Endodermal cell (in vitro differentiated cells): ENCODE data around the gene SLC6A16. TPM values are rescaled to one million over a fixed set of nuclear protein-coding genes. Genes with fewer than 3 reads are reported as not detected.

Source experiments
- DNase-seq: peaks from one replicate; pipeline ENCODE4 v3.0.0-alpha.2; 2017
- H3K27ac ChIP-seq: 2 replicates; pipeline ENCODE4 v1.5.1; 2013; ENCODE audit warnings: mild to moderate bottlenecking, low read depth, low read length, moderate library complexity
- H3K27me3 ChIP-seq: 2 replicates; pipeline ENCODE4 v1.6.1; 2013; ENCODE audit warnings: mild to moderate bottlenecking, low read length, moderate library complexity; ENCODE audit not compliant: insufficient read depth, control insufficient read depth, poor library complexity, severe bottlenecking
- H3K36me3 ChIP-seq: 2 replicates; pipeline ENCODE4 v1.7.0; 2013; ENCODE audit warnings: mild to moderate bottlenecking, low read length, moderate library complexity; ENCODE audit not compliant: control insufficient read depth, insufficient read depth
- H3K4me1 ChIP-seq: one replicate; pipeline ENCODE4 v1.7.0; 2013; ENCODE audit warnings: low read length; ENCODE audit not compliant: control insufficient read depth, insufficient read depth
- H3K4me3 ChIP-seq: 2 replicates; pipeline ENCODE4 v1.5.1; 2013; ENCODE audit warnings: mild to moderate bottlenecking, low read length, moderate library complexity
- H3K9ac ChIP-seq: 2 replicates; pipeline ENCODE4 v1.6.1; 2013; ENCODE audit warnings: mild to moderate bottlenecking, low read length, moderate library complexity; ENCODE audit not compliant: poor library complexity, severe bottlenecking; ENCODE audit errors: extremely low read depth
- H3K9me3 ChIP-seq: 2 replicates; pipeline ENCODE4 v1.6.1; 2013; ENCODE audit warnings: mild to moderate bottlenecking, low read length, moderate library complexity; ENCODE audit not compliant: control insufficient read depth
- H3K27ac Mint-ChIP-seq: 2 replicates; pipeline ENCODE4 v1.8.0; 2020; ENCODE audit warnings: mixed read lengths
- H3K27me3 Mint-ChIP-seq: 2 replicates; pipeline ENCODE4 v1.8.0; 2021; ENCODE audit warnings: mild to moderate bottlenecking, mixed read lengths; ENCODE audit not compliant: insufficient read depth
- H3K36me3 Mint-ChIP-seq: 2 replicates; pipeline ENCODE4 v1.8.0; 2020; ENCODE audit warnings: low read depth, mixed read lengths
- H3K4me1 Mint-ChIP-seq: 2 replicates; pipeline ENCODE4 v1.8.0; 2020; ENCODE audit warnings: mixed read lengths
- H3K4me3 Mint-ChIP-seq: 2 replicates; pipeline ENCODE4 v1.8.0; 2020; ENCODE audit warnings: mild to moderate bottlenecking, moderate library complexity, mixed read lengths
- H3K9me3 Mint-ChIP-seq: 2 replicates; pipeline ENCODE4 v1.8.0; 2020; ENCODE audit warnings: mild to moderate bottlenecking, mixed read lengths
- CTCF ChIP-seq: fragments of 200-600 bp; sonication (generic); conservative IDR thresholded peaks from 2 replicates; pipeline ENCODE4 v1.5.0; 2021; ENCODE audit warnings: antibody characterized with exemption, mild to moderate bottlenecking
- WGBS, 2 experiments: methylation state at CpG; one replicate each; pipeline versions ENCODE4 v1.1.5 to v1.1.7; 2013; ENCODE audit warnings: missing lambda C conversion rate in 2 of 2, mixed read lengths in 1 of 2; ENCODE audit not compliant: insufficient coverage in 1 of 2, insufficient read length in 1 of 2; 5-methylcytosine and 5-hydroxymethylcytosine counted together
- total RNA-seq, 2 donors: library from RNA; stranded (reverse); fragmentation: NEBNext Ultra II Directional in 1 of 2; extraction: Animal tissue kit (Norgen Biotek cat#: 25700) in 1 of 2; gene quantifications; 2 replicates in 1 of 2; 3 replicates in 1 of 2; pipeline ENCODE4 v1.2.1, GENCODE V29; 2021

SLC6A16 gene
- total RNA-seq, 2 donors from 2014 or later = 3.3 to 3.4 TPM

- Mint-ChIP-seq H3K36me3 (peaks cover 94% of the 10 kb centered on the region), H3K4me3 (no peak overlapping the region), H3K9me3 (peaks cover 3% of the 10 kb centered on the region), H3K27ac (no peak overlapping the region), H3K27me3 (no peaks in the 10 kb centered on the region), H3K4me1 (peaks cover 5% of the 10 kb centered on the region)
- Histone ChIP-seq H3K4me1 (no peaks in the 10 kb centered on the region), H3K9me3 (peaks cover 3% of the 10 kb centered on the region), H3K36me3 (peaks cover 94% of the 10 kb centered on the region), H3K27me3 (no peaks in the 10 kb centered on the region), H3K4me3 (no peak overlapping the region), H3K27ac (no peak overlapping the region), H3K9ac (no peak overlapping the region)
- 90 to 96% methylated on average over 7 to 11 of the region's 11 CpGs for WGBS, 2 experiments
- no peak for TF ChIP-seq CTCF
- peak; percentile 3 for DNase-seq
Measured at GRCh38 chr19:49344505-49345423, 19.8 kb upstream of the SLC6A16 start.

GRCh38 chr19:49343123-49343522 lies 18.1 kb upstream of the SLC6A16 start:
- peaks cover 77% of the 10 kb centered on the region for H3K36me3 ChIP-seq
- H3K4me1 Mint-ChIP-seq = peaks cover 11% of the 10 kb centered on the region
- no peak overlapping the region for H3K4me3 ChIP-seq
- H3K9me3 Mint-ChIP-seq = peaks cover 3% of the 10 kb centered on the region
- peak; percentile 44 for DNase-seq
- WGBS, 2 experiments = 89 to 99% methylated on average over 3 to 4 of the region's 7 CpGs
- no peak overlapping the region for H3K9ac ChIP-seq
- H3K27me3 ChIP-seq = no peaks in the 10 kb centered on the region
- peaks cover 6% of the 10 kb centered on the region for H3K27me3 Mint-ChIP-seq
- no peak for TF ChIP-seq CTCF
- H3K27ac Mint-ChIP-seq = peak overlapping the region; percentile 48
- H3K9me3 ChIP-seq = no peaks in the 10 kb centered on the region
- H3K4me1 ChIP-seq = no peaks in the 10 kb centered on the region
- no peak overlapping the region for H3K4me3 Mint-ChIP-seq
- peaks cover 78% of the 10 kb centered on the region for H3K36me3 Mint-ChIP-seq
- H3K27ac ChIP-seq = no peak overlapping the region

- Mint-ChIP-seq H3K9me3 (peaks cover 3% of the 10 kb centered on the region), H3K4me3 (no peak overlapping the region), H3K4me1 (peaks cover 13% of the 10 kb centered on the region), H3K36me3 (peaks cover 73% of the 10 kb centered on the region), H3K27me3 (peaks cover 11% of the 10 kb centered on the region), H3K27ac (no peak overlapping the region)
- Histone ChIP-seq H3K27ac (no peak overlapping the region), H3K4me3 (no peak overlapping the region), H3K9ac (no peak overlapping the region), H3K9me3 (no peaks in the 10 kb centered on the region), H3K4me1 (no peaks in the 10 kb centered on the region), H3K27me3 (peaks cover 4% of the 10 kb centered on the region), H3K36me3 (peaks cover 69% of the 10 kb centered on the region)
- DNase-seq = peak; percentile 26
- TF ChIP-seq CTCF = no peak
- WGBS, 2 experiments = 93% methylated on average over 11 of the region's 11 CpGs
Measured at GRCh38 chr19:49342291-49342721, 17.3 kb upstream of the SLC6A16 start.
